DND-41 (cell line): ENCODE data around the gene LMNTD1.

Source experiments
- EZH2 ChIP-seq: IDR thresholded peaks from 3 replicates; pipeline ENCODE4 v1.6.1; 2012; ENCODE audit warnings: borderline replicate concordance, low read depth, mild to moderate bottlenecking, moderate library complexity, low read length, inconsistent platforms; ENCODE audit not compliant: severe bottlenecking
- TF ChIP-seq, protein P1 (sequence below): IDR thresholded peaks from 2 replicates; pipeline ENCODE4 v1.5.1; 2012; ENCODE audit warnings: borderline replicate concordance, low read length, moderate library complexity, mild to moderate bottlenecking; ENCODE audit not compliant: poor library complexity, severe bottlenecking; ENCODE audit errors: extremely low read depth

DNA sequence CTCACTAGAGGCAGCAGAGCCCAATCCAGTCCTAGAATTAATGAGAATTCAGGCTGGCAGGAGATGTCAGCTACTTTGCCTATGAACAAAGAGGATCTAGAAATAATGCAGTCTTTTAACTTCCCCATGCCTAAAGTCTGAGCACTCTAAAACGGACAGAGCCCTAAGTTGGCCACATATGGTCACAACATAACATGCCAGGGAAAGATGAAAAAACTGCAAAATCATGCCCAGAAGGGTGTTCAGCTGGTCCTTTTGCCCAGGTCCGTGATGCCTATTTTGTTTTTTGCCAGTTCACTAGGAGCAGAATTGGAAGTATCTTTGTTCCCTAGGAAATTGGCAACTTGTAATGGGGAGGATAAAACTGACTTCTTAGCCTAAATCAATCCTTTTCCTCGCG, 20.3 kb upstream of the LMNTD1 start:
- TF ChIP-seq, protein P1, sequence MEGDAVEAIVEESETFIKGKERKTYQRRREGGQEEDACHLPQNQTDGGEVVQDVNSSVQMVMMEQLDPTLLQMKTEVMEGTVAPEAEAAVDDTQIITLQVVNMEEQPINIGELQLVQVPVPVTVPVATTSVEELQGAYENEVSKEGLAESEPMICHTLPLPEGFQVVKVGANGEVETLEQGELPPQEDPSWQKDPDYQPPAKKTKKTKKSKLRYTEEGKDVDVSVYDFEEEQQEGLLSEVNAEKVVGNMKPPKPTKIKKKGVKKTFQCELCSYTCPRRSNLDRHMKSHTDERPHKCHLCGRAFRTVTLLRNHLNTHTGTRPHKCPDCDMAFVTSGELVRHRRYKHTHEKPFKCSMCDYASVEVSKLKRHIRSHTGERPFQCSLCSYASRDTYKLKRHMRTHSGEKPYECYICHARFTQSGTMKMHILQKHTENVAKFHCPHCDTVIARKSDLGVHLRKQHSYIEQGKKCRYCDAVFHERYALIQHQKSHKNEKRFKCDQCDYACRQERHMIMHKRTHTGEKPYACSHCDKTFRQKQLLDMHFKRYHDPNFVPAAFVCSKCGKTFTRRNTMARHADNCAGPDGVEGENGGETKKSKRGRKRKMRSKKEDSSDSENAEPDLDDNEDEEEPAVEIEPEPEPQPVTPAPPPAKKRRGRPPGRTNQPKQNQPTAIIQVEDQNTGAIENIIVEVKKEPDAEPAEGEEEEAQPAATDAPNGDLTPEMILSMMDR, result no peak
- no peak for TF ChIP-seq EZH2
